Kidney glomerular epithelial cell (primary cell): ENCODE data around the gene HMGN3.
A peak's percentile ranks its signal among the peaks of the same experiment; 100 is the strongest.
"Not testable (repeated sequence)": the region's sequence is repeated elsewhere in the genome, so short reads cannot be mapped to it uniquely, and the experiment has no call there.

Source experiments
- DNase-seq: peaks from one replicate; lab custom pipeline; 2025; lab: John Stamatoyannopoulos, UW

HMGN3 gene

GRCh38 chr6:79234150-79235022 is at the start of gene HMGN3:
TSS of gene HMGN3 (minus strand) at chr6:79234682.
- peak; percentile 85 for DNase-seq

DNA sequence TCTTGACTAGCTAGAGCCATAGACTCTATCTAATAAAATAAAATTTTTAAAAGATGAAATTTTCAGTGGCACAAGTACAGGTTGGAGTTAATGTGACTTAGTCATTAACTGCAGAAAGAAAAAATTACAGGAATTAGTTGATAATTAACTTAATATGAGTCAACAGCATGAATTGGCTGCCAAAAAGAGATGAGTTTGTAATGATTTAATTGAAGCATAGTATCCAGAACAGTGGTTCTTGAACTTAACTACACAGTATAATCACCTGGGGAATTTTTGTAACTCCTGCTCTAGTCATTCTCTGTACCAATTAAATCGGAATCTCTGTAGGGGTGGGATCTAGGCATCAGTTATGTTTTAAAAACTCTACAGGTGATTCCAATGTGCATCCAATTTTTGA is 46.3 kb upstream of the HMGN3 start:
- peak; percentile 87 for DNase-seq

DNA sequence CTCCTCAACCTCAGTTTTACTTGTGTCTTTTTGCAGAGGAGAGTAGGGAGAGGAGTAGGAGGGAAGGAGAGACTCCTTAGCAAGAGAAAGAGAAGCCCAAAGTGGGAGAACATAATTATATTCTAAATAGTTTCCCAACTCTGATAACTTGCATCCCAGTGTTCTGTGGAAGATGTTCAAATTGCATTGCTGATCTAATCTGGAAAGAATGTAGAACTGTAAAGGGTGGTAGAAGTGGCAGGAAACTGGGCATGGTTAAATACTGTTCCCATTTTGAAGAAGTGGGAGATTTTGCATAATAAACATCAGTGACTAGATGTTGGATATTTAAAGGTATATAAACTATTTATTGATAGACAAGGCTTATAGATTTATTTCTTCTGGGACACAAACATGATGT is 42.6 kb upstream of the HMGN3 start:
- DNase-seq: peak; percentile 78

DNA sequence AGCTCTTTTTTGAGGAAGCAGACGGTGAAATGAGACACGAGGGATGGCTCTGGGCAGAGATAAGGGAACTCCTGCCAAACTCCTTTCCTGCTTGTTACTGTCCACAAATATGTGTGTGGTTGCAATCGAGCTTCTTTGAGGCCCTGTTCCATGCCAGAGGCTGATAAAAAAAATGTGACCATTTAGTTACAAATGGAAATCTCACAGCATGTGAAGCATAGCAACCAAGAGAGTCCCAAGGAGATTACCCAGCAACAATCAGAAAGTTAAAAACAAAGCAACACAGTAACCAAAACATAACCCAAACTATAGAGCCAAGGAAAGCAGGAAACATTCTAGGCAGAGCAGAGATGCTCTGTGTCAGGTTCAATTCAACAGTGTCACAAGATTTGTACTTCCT is 35.4 kb upstream of the HMGN3 start:
- peak; percentile 18 for DNase-seq

DNA sequence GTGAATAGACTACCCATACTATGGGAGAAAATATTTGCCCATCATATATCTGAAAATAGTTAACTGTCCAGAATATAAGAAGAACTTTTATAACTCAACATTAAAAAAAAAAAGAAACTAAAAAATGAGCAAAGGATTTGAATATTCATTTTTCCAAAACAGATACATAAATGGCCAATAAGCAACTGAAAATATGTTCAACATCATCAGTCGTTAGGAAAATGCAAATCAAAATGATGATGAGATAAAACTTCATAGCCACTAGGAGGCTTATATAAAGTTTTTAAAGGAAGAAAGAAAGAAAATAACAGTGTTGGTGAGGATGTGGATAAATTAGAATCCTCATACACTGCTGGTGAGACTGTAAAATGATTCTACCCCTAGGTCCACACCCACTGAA is 32.6 kb upstream of the HMGN3 start:
- no peak for DNase-seq

- DNase-seq: no peak
Measured at GRCh38 chr6:79266051-79266450, 31.6 kb upstream of the HMGN3 start.

- DNase-seq: no peak
Measured at GRCh38 chr6:79263359-79263758, 28.9 kb upstream of the HMGN3 start.

- no peak for DNase-seq
Measured at GRCh38 chr6:79261666-79262065, 27.2 kb upstream of the HMGN3 start.

DNA sequence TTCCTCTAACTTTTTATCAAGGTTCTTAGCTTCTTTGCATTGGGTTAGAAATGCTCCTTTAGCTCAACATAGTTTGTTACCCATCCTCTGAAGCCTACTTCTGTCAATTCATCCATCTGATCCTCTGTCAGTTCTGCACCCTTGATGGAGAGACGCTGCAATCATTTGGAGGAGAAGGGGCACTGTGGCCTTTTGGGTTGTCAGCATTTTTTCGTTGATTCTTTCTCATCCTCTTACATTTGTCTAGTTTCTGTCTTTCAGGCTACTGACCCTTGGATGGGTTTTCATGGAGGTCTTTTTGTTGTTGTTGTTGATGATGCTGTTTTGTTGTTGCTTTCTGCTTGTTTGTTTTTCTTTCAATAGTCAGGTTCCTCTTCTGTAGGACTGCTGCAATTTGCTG is 26.3 kb upstream of the HMGN3 start:
- no peak for DNase-seq

GRCh38 chr6:79257381-79258205 is 23.1 kb upstream of the HMGN3 start:
- peak; percentile 8 for DNase-seq

DNA sequence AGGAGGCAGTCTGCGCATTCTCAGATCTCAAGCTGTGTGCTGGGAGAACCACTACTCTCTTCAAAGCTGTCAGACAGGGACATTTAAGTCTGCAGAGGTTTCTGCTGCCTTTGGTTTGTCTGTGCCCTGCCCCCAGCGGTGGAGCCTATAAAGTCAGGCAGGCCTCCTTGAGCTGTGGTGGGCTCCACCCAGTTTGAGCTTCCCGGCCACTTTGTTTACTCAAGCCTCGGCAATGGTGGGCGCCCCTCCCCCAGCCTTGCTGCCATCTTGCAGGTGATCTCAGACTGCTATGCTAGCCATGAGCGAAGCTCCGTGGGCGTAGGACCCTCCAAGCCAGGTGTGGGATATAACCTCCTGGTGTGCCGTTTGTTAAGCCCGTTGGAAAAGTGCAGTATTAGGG is 22.3 kb upstream of the HMGN3 start:
- not testable (repeated sequence) for DNase-seq

DNA sequence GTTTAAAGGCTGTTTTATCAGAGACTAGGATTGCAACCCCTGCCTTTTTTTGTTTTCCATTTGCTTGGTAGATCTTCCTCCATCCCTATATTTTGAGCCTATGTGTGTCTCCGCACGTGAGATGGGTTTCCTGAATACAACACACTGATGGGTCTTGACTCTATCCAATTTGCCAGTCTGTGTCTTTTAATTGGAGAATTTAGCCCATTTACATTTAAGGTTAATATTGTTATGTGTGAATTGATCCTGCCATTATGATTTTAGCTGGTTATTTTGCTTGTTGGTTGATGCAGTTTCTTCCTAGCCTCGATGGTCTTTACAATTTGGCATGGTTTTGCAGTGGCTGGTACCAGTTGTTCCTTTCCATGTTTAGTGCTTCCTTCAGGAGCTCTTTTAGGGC is 20.6 kb upstream of the HMGN3 start:
- not testable (repeated sequence) for DNase-seq

DNA sequence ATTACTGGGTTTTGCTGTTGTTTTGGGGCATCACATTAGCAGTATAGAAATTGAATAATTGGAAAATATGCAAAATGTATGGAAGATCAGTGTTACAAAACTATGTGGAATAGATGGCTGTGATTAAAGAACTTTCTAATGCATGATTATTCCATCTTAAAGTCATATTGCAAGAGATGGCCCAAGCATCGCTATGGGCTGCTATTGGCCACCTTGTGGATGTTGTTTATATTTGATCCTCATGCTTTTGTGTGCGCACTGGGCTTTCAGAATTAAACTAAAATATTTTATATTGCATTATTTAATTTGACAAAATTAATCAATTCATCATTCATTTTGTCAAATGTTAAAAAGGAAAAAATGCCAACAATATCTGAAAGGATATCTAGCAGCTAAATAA is 16.1 kb upstream of the HMGN3 start:
- DNase-seq: no peak

DNA sequence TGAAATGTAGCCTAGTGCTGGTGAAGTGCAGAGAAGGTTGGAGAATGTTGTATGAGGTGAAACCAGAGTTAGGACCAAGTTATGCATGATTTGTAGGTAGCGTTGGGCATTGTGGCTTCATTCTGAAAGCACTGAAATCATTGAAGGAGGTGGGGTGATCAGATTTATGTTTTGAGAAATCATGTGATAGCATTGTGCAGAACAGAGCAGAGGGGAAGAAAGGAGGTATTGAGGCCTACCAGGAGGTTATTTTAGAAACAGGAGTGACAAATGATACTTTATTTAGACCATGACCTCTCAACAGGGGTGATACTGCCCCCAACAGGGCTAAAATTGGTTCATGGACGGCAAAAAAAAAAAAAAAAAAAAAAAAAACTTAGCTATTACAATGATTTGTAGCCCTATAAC is 15.6 kb upstream of the HMGN3 start:
- no peak for DNase-seq

GRCh38 chr6:79249136-79249535 is 14.7 kb upstream of the HMGN3 start:
- DNase-seq: no peak

GRCh38 chr6:79246891-79247290 is 12.4 kb upstream of the HMGN3 start:
- no peak for DNase-seq

- DNase-seq: no peak
Measured at GRCh38 chr6:79241228-79241627, 6.7 kb upstream of the HMGN3 start.

- no peak for DNase-seq
Measured at GRCh38 chr6:79240509-79240908, 6.0 kb upstream of the HMGN3 start.

- DNase-seq: no peak
Measured at GRCh38 chr6:79239536-79240168, 5.2 kb upstream of the HMGN3 start.

DNA sequence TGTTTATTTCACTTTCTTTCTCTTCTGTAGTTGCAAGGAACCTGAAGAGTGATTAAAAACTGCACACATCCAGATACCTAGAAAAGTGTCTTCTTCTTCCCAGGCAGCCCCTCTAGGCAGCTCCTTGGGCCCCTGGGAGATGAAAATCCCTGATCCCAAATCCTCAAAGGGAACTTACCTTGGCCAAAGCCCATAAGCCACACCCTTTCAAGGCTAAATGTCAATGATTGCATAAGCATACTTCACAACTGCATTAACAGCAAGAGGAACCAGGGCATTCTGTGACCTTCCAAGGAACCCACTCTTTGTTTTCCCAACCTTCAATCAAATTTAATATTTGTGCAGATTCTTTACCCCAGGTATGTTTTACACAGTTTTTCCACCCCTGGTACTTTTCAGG is 4.4 kb upstream of the HMGN3 start:
- no peak for DNase-seq

DNA sequence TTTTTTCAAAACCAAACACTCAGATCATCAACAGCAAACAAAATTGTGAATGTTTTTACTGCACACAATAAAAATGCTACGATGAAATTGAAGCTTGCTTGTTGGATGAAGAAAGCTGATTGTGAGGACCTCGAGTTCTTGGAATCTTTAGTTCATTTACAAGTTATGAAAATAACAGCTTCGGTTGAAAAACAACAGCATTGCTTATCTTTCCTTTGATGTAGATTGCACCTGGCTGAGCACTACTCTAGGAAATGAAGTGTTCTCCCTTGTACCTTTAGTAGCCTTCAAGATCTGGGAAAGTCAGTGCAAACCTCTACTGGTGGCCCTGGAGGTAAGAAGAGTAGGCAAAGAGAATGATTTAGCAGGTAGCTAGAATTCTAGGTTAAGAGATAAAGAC is 2.2 kb upstream of the HMGN3 start:
- DNase-seq: no peak

DNA sequence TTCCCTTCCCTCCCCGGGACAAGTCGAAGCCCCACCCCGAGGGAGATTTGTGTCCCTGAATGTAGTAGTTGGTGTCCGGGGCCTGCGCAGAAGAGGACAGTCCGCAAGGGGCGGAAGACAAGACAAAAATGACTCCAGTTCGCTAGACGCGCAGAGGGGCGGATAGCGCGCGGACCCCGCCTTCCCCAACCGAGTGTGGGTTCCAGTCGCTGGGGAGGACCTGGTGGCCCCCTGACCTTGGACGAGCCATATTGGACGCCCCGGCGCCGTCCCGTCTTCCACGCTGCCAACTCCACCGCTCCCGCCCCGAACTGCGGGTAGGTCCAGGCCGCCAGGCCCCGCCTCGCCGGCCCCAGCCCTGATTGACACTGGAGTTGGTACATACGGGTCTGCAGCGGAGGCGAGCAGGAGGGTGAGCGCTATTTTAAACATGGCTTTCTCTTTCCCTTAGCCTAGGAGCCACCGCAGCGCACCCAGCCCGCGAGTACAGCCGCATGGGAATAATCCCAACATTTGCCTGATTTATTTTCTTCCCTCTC is 802 bp downstream of the HMGN3 start:
- DNase-seq: peak; percentile 89
